ENCODE data around the gene DPYSL5.
A peak's percentile ranks its signal among the peaks of the same experiment; 100 is the strongest.
"Not testable (repeated sequence)": the region's sequence is repeated elsewhere in the genome, so short reads cannot be mapped to it uniquely, and the experiment has no call there.

DPYSL5 gene

DNA sequence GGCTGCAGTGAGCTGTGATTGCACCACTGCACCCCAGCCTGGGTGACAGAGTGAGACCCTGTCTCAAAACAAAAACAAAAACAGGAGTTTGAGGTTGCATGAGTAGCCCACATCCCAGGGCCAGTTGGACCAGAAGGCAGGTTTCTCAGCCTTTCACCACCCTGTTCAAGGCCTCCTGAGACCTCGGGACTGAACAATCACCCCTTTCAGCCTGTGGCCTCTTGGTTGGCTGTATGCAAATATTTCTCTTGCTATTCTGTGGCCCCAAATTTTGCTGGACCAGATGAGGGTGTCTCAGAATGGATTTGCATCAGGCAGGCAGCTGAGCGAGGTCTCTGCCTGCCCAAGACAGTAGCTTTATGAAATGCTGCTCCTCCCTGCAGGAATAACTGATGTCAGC is 56.9 kb downstream of the DPYSL5 start:
- no peak for DNase-seq

DNA sequence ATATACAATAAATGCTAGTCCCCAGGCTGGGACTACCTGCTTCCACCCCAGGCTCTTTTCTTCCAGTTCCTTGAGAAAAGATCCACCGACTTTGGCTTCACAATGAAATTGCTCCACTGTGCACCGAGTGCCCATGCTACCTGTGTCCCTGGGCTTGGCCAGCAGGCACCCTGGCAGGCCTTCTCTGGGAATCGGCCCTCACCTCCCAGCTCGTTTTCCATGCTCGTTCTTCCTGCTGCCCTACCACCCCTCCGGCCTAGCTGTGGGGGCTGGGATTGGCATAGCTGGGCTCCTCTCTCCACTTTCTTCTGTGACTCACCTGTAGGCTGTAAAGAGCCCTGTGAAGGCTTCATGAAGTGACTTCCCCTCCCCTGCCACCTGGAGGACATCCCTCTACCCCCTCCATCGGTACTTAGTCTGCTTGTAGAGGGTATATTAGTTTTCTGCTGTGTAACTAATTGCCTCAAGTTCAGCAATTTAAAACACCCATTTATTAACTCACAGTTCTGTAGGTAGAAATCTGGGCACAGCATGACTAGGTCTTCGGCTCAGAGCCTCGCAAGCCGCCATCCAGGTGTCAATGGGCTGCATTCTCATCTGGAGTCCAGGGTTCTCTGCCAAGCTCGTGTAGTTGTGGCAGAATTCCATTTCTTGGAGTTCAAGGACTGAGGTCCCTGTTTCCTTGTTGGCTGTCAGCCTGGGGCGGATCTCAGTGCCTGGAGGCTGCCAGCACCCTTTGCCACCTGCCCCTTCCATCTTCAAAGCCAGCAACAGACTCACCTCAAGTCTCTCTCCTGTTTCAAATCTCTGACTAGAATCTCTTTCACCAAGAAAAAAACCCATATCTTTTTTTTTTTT is 57.6 kb downstream of the DPYSL5 start:
- no peak for DNase-seq

DNA sequence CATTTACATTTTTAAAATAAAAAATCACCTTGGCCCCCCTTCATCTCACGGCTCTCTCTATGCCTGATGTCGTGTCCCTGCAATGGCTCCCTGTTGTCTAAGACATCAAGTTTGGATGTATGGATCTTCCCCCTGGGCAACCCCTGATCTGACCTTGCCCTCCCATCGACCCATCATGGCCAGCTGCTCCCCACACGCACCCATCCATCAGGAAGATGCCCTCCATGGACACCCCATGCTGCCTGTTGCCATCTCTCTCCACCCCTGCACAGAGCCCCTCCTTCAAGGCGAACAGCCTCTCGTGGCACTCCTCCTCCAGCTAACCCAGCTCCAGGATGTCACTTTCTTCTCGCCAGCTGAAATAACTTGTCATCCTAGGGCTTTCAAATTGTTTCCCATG is 59.5 kb downstream of the DPYSL5 start:
- DNase-seq, result no peak

DNA sequence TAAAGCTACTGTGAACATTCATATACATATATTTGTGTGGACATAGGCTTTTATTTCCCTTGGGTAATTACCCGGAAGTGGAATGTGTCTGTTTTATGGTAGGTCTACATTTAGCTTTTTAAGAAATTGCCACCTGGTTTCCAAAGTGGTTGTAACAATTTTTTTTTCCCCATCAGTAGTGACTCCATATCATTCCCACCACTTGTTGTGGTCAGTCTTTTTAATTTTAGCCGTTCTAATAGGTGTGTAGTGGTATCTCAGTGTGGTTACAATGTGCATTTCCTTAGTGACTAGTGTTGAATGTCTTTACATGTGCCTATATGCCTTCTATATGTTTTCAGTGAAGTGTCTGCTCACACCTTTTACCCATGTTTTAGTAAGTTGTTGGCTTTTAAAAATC is 62.2 kb downstream of the DPYSL5 start:
- DNase-seq, result no peak

DNA sequence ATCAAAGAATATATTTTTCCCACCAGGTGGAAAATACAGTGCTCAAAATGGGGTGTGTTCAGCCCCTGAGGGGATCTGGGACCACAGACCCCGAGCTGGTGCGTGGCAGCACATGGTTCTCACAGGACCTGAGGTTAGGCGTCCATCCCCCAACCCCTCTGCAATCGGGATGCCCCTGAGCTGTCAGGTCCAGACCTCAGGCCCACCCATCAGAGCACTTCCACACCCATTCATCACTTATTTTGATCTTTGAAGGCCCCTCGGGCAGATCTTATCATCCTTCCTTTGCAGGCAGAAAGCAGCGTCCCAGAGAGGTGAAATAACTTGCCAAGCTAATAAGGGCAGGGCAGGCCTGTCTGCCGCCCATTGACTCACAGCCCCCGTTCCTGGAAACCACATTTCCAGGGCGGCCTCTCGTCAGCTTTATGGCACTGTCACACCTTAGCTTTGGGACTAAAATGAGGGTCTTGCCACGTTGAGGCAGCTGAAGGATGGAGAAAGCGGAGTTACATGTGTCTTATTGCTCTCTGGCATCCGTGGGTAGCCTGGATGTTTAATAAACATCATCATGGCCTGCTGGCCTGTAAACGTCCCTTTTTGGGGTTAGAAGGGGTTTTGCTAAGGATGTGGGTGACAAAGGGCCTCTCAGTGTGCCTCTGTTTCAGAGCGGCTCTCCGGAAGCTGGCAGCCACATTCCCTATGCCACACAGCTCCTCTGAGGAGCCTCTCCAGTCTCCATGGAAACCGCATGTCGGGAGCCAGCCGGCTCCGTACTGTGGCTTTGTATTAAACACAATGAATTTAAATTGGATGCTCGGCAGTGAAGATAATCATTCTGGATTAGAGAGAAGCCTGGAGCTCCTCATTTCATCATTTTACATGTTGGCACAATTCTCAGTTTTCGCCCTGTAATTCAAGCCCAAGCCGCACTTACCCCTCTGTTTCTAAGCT is 64.3 kb downstream of the DPYSL5 start:
- DNase-seq, result no peak

DNA sequence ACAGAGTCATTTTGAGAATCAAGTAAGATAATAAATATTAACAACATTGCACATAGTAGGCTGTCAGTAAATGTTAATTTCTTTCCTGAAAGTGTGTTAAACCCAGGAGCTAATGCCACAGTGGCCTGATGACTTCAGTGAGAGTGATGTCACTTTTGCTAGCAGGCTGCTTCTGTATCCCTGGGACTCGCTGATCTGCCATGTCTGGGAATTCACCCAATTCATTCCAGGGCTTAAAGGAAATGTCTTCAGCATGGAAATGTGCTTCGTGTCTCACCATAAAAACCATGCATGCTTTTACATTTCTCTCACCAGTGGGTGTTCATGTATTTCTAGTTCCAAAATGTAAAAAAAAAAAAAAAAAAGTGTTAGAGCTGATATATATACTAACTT is 65.7 kb downstream of the DPYSL5 start:
- no peak for DNase-seq

DNA sequence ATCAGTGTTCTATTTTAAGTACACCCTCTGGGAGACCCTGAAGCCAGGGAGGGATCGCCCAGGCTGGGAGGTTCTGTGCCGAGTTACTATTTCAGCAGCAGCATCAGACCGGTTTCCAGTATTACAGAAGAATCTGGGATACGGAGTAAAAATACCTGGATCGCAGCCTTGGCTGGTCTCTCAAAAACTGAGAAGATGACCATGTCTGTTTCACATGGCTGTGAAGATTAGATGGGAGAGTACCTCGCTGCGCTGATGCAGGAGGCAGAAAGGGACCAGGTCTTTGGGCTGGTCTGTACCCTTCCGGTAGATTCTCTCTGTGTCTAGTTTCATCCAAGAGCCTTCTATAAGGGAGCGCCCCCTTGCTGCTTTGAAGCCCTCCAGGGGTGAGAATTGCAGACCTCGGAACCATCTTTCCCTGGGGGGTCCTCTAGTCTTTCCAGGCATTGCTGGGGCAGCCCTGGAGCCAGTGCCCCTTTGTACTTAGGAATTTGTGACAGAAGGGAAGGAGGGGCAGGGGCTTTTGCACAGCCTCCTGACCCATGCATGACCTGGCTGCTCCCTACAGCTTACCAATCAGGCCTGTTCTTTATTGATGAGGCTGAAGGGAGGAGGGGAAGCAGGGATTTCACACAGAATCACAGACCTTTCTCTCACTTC is 66.2 kb downstream of the DPYSL5 start:
- no peak for DNase-seq

DNA sequence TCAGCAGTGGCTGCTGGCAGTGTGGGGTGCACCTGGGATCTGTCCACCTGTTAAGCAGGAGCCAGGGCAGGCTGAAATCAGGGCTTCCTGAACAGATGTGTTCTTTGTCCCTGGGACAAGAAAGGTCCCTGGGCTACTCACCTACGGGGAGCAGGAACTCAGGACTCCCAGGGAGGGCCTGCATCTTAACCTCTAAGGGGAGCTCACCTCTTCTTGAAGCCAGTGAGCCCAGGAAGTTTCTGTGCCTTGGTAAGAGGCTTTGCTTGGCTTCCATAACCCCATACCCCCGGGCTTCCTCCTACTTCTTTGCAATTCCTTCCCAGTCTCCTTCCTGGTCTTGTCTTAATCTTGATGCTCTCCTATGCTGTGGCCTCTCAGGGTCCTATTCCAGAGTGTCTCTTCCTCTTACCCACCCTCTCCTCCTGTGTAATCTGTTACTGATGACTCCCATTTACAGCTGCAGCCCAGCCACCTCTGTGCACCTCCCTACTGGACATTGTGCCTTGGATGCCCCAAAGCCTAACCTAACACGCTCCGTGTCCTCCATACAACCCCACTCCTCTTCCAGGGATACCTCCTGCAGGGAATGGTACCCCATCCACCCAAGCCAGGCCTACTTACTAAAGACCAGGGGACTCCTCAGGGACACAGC is 66.9 kb downstream of the DPYSL5 start:
- DNase-seq, result no peak

DNA sequence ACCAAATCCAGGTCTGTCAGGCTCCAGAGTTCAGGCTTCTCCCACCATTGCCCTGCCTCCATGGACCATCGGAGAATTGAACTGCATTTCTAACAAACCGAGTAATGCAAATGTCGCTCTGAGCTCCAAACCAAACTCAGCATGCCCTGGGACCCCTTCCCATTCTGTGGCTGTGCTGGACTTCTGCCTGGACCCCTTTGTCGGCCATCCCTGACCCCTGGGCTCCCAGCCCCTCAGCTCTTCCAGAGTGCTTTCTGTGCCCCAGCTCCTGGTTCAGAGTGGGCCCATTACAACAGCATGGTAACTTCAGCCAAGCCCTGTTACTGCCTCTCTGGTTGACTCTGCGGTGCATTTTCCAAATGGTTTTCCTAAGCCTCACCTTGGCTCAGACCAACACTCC is 67.4 kb downstream of the DPYSL5 start:
- no peak for DNase-seq

DNA sequence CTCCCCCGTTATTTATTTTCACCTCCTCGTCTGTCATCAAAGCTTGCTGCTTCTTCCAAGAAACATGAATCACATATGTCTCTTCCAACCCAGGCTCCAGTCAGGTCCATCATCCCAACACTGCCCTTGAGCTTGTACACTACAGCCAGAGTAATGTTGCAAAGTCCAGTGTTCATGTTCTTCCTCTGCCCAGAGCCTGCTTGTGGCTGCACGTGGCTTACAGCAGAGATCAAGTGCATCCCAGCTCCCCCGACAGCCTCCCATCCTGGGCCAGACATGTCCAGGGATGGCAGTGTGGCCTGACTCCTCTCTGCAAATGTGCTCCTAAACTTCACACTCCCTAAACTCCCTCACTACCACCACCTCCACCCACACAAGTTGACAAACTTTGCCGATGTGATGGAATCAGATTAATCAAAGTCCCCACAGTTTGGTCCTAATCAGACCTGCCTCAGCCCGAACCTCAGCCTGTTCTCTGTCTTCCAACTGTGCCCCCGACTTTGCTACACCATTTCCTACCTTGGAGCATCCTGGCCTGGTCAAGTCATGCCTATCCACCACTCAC is 68.3 kb downstream of the DPYSL5 start:
- DNase-seq, result no peak

DNA sequence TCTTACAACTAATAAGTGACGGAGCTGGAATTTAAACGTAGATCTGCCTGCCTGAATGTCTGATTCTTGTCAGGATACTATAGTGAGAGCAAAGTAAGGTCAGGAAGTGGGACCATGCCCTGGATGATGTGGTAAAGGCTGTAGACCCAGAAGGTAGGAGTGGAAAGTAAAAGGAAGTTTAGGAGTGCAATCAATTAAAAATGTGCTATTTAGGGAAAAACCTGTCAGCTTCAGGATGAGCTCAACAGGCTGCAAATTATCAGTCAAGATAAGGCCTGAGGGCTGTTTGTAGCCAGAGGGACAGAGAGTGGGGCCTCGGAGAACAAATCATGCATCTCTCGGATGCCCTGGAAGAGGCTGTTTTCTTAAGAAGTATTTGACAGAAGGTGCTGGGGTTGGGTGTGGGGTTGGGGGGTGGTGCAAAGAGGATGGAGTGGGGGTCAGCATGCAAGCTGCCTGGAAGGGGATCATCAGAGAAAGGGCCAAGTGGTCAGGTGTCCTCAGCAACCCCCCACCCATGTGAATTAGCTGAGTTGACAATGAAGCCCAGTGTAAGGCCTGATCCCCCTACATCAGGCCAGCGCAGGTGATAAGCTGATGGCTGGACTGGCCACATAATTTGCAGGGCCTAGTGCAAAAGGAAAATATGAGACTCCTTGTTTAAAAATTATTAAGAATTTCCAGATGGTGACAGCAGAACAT is 69.4 kb downstream of the DPYSL5 start:
- no peak for DNase-seq

DNA sequence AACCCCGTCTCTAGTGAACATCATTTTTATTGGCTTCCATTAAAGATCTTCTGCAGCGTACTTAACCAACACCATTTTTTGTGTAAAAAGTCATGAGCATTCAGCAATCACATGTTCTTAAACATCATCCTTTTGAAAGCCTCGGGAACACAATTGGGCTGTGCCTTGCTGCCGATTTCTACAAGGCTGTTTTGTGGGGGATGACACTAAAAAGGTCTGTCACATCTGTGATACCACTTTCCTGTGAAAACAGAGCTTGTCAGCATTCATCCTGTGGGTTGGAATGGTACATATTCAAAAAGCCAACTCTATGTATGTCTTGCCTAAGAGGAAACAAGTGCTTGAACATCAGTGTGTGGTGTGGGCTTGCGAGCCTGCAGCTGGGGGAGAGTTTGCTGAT is 73.4 kb downstream of the DPYSL5 start:
- DNase-seq, result no peak

DNA sequence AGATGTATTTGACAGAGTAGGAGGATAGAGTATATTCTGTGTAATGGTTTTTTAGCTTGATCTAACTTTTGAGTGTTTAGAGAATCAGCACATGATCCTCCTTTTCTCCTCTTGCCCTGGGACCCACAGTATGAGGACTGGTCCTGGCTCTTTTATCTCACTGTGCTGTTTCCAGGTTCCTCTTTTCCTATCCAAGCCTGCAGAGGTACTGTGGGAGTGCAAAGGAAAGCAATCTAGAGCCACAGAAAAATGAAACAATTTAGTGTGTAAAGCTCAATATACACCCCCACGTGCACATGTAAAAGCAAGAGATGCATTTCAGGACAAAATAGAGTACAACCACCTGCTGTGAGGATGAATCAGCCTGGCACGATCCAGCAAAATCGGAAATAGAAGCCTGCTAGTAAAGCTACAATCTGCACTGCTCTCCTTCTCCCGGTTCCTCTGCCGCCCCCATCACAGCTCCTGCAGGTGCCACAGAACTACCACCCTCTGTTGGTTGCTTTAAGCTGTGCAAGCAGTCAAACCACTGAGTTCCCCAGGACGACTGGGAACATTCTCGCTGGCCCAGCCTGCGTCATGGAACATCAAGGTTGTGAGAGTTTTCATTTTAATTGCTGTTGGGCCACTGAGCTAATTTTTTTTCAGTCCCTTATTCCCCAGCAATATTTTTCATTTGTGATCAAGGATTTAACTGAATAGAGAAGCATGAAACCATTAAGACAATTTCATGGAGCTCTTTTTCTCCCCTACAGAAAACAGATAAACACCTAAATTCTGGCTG is 74.7 kb downstream of the DPYSL5 start:
- peak; percentile 22 to 38 for DNase-seq

DNA sequence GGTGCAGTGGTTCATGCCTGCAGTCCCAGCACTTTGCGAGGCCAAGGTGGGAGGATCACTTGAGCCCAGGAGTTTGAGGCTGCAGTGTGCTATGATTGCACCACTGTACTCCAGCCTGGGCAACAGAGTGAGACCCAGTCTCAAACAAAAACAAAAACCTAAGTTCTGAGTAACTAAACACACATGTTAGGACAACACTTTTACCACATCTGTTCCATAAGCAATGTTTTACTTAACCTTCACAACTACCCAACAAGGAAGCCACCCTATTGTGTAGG is 75.2 kb downstream of the DPYSL5 start:
- not testable (repeated sequence) for DNase-seq

DNA sequence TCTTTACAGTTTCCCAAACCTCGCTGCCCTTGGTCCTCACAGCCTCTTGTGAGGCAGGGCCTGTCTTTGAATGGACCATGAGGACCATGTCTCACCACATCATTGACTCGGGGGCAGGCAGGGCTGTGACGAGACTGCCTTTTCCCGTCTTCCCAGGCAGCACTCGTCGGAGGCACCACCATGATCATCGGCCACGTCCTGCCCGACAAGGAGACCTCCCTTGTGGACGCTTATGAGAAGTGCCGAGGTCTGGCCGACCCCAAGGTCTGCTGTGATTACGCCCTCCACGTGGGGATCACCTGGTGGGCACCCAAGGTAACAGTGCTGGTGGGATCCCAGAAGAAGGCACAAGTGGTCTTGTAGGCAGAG is 76.8 kb downstream of the DPYSL5 start:
- no peak for DNase-seq

DNA sequence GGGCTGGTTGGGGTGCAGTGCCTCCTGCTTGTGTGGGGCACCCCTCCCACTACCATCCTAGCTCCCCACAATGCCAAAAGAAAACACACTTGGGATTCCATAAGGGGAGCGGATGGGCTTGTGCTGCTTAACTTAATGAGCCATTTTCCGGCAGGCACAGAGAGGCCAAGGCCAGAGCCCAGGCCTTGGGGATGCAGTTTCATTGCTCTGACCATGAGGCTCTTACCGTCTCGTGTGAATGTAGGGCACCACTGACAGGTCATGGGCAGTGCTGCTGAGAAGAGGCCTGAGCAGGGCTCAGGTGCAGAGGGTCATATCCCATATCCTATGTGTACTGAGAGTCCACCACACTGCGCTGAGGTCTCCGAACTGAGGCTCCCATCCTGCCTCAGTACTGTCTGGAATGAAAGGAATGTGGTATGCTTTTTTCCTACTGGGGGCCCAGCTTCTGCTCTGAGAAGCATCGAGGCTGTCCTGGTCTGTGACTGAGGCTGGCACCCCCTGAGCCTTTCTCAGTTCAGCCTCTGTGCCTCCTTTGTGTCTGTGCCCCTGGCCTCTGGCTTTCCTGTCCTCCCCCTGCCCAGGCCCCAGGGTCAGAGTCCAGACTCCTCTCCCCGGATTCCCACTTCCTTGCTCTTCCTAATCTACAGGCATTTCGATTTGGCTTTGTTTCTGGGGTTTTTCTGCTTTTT is 77.3 kb downstream of the DPYSL5 start:
- no peak for DNase-seq

DNA sequence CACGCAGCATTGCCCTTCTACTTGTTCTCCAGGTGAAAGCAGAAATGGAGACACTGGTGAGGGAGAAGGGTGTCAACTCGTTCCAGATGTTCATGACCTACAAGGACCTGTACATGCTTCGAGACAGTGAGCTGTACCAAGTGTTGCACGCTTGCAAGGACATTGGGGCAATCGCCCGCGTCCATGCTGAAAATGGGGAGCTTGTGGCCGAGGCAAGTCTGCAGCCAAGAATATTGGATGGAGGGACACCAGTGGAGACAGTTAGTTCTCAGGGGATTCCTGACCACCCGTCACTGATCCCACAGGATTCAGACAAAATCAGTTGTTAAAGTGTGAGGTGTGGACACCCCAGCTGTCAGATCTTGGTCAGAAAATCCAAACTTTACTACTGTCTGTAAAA is 79.3 kb downstream of the DPYSL5 start:
- DNase-seq, result no peak

DNA sequence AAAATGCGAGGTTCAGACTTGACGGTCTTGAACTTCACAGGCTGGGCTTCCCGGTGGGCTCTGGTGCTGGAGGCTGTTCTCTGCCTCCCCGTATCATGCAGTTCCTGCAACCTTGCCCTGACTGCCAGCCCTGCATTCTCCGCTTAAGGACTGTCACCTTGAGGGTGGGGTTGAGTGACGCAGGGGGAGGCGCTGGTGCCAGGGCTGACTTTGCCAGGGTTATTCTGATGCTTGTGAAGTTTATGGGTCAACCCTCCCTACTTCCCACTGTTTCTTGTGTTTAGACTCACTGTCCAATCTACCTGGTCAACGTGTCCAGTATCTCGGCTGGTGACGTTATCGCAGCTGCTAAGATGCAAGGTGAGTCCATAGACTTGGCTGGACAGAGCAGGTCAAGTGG is 85.0 kb downstream of the DPYSL5 start:
- DNase-seq, result no peak

DNA sequence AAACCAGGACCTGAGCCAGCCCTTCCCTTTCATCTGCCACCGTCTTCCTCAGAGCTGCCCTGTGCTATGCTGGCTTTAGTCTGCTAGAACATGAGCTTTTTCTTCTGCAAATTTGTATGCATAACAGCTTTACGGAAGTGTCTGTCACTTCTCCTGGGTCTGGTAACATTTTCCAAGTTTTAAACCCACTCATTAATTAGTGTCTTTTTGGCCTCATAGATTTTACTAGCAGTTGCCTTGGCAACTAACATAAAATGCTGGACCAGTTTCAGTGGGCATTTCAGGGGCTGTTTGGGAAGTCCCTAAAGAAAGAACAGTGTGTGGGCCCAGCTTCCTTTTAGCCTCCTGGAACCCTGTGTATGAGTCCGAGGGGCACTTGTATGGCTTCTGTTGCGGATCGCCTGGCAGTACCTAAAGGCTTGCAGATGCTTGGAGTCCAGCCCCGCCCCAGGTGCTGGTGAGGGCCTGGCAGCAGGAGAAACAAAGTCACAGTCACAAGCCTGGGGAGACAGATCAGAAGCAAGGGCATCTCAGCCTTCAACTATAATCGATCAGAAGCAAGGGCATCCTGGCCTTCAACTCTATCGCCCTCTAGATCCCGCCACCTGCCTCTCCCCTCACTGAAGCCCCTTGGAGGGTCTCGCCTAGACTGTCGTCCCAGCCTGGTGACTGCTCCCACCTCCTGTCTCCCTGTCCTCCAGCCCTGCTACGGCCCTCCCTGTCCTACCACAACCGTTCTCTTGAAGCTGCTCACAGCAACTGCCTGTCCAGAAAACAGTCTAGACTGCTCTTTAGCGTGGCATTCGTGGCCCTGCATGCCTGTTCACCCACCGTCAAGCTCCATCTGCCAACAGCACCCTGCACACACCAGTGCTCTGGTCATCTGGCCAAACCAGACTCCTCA is 85.8 kb downstream of the DPYSL5 start:
- no peak for DNase-seq

DNA sequence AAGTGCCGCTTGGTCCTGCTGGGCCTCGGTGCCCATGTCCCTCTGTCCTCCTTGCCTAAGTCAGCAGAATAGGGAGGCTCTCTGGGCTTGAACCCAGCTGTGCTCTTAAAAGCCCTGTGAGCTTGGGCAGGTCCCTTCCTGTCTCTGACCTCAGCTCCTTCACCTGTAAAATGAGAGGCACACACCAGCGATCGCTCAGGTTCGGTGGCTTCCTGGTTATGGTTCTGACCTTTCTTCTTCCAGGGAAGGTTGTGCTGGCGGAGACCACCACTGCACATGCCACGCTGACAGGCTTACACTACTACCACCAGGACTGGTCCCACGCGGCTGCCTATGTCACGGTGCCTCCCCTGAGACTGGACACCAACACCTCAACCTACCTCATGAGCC is 86.4 kb downstream of the DPYSL5 start:
- DNase-seq, result no peak
